Measurements from ENCODE around the gene GUCY1A2. TPM values are rescaled to one million over a fixed set of nuclear protein-coding genes. Genes with fewer than 3 reads are reported as not detected.

GUCY1A2 gene
- total RNA-seq, 8 experiments from 2014 or later, result 3.1 to 22.5 (median 6.0) TPM

GRCh38 chr11:106990331-106990730 lies 27.9 kb downstream of the GUCY1A2 start:
- in situ Hi-C loops (cut with MboI; ENCODE audit: low pct_unique_long_range_greater_than_20kb in 2 of 9, low sequenced_read_pairs in 9 of 9, unreplicated experiment in 9 of 9), result no loop called here
- ATAC-seq (replicated peaks in 6 of 8), result peak in 7 of 8 experiments; percentile 15 to 91 (median 65)
- peaks cover 20 to 22% of the 10 kb centered on the region in 2 donors for H3K4me1 ChIP-seq (replicated peaks in 1 of 2)
- H3K4me3 ChIP-seq, result no peak overlapping the region
- H3K27ac ChIP-seq, result peak overlapping the region; percentile 47 to 54
- WGBS, 10 experiments, result 27 to 100% (median 93%) methylated on average over 2 to 10 of the region's 10 CpGs; no CpG with 5 or more reads in 3 of the 10 experiments

DNA sequence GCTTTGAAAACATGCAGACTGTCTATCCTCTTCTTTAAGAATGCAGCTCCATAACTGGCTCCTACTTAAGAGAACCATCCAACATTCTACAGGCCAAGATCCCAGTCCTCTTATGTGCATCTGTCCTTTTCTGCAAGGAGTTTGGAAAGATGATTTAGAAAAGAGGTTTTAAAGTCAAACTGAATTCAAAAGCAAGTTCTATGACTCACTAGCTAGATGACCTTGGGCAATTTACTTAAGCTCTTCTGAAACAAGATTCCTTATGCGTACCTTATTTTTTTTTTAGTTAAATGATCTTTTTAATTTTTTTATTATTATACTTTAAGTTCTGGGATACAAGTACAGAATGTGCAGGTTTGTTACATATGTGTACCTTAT lies 29.2 kb downstream of the GUCY1A2 start:
- in situ Hi-C loops (cut with MboI; ENCODE audit: low pct_unique_long_range_greater_than_20kb in 2 of 9, low sequenced_read_pairs in 9 of 9, unreplicated experiment in 9 of 9), result no loop called here
- peak in 3 of 8 experiments; percentile 8 to 21 (median 8) for ATAC-seq (replicated peaks in 6 of 8)
- no peak overlapping the region for H3K4me3 ChIP-seq
- H3K27ac ChIP-seq, result no peak overlapping the region
- WGBS, 10 experiments, result 0 to 100% (median 100%) methylated on average over 1 of the region's 1 CpG; no CpG with 5 or more reads in 2 of the 10 experiments
- peaks cover 20 to 22% of the 10 kb centered on the region in 2 donors for H3K4me1 ChIP-seq (replicated peaks in 1 of 2)

DNA sequence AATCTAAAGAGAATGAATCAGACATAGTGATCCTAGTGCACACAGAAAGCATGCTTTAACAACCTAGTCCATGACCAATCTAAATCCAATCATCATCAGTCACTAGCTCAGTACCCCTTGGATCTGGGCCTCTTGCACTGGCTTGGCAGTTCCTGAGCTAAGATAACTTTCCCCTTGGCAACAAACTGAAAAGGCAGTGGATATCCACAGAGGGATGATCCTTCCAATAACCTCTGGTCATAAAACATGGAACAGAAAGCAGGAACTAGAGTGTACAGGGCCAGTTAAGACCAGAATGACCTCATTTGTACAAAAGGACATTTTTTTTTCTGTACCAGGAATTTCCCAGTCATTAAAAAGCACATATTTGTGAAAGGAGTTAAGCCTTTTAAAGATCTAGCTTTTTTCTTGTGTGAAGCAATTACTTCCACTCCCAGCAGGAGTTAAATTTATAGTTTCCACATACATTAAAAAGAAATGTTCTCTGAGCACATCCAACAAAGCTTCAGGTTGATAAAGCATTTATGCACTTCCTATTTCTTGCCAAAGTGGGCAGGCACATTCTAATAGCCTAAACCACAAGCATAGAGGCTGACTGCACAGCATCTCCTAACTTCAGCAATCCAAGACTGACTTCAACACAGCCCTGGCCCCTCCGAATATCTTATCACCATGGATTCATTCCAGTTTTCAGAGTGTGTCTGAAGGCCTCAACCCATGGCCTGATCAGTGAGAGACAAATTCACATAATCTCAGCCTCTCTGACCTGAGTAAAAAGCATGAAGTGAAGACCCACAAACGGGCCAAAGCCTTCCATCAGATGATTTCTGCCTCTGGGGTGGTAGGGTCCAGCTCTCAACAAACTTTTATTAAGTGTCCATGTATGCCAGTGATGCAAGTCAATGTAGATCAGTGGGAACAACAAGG lies 29.9 kb downstream of the GUCY1A2 start:
- Histone ChIP-seq H3K4me3 (no peak overlapping the region), H3K27ac (no peak overlapping the region), H3K4me1 (replicated peaks in 1 of 2) (peaks cover 23 to 26% of the 10 kb centered on the region in 2 donors)
- 13 to 100% (median 60%) methylated on average over 1 to 2 of the region's 2 CpGs; no CpG with 5 or more reads in 2 of the 10 experiments for WGBS, 10 experiments
- peak; percentile 58 to 90 (median 72) for ATAC-seq (replicated peaks in 6 of 8)
- in situ Hi-C loops (cut with MboI; ENCODE audit: low pct_unique_long_range_greater_than_20kb in 2 of 9, low sequenced_read_pairs in 9 of 9, unreplicated experiment in 9 of 9), result no loop called here

GRCh38 chr11:106986673-106987072 lies 31.6 kb downstream of the GUCY1A2 start:
- WGBS, 10 experiments, result 4 to 87% (median 65%) methylated on average over 1 to 2 of the region's 2 CpGs; no CpG with 5 or more reads in 3 of the 10 experiments
- peak in 2 of 8 experiments; percentile 17 to 21 for ATAC-seq (replicated peaks in 6 of 8)
- in situ Hi-C loops (cut with MboI; ENCODE audit: low pct_unique_long_range_greater_than_20kb in 2 of 9, low sequenced_read_pairs in 9 of 9, unreplicated experiment in 9 of 9), result no loop called here
- Histone ChIP-seq H3K4me1 (replicated peaks in 1 of 2) (peaks cover 30 to 32% of the 10 kb centered on the region in 2 donors), H3K4me3 (no peak overlapping the region), H3K27ac (no peak overlapping the region)

- peaks cover 30 to 32% of the 10 kb centered on the region in 2 donors for H3K4me1 ChIP-seq (replicated peaks in 1 of 2)
- no peak overlapping the region for H3K27ac ChIP-seq
- peak in 5 of 8 experiments; percentile 40 to 84 (median 59) for ATAC-seq (replicated peaks in 6 of 8)
- no peak overlapping the region for H3K4me3 ChIP-seq
- in situ Hi-C loops (cut with MboI; ENCODE audit: low pct_unique_long_range_greater_than_20kb in 2 of 9, low sequenced_read_pairs in 9 of 9, unreplicated experiment in 9 of 9), result no loop called here
- WGBS, 10 experiments, result 5 to 100% (median 70%) methylated on average over 2 to 3 of the region's 3 CpGs; no CpG with 5 or more reads in 1 of the 10 experiments
These were observed 32.0 kb downstream of the GUCY1A2 start for GRCh38 chr11:106986261-106986660.

DNA sequence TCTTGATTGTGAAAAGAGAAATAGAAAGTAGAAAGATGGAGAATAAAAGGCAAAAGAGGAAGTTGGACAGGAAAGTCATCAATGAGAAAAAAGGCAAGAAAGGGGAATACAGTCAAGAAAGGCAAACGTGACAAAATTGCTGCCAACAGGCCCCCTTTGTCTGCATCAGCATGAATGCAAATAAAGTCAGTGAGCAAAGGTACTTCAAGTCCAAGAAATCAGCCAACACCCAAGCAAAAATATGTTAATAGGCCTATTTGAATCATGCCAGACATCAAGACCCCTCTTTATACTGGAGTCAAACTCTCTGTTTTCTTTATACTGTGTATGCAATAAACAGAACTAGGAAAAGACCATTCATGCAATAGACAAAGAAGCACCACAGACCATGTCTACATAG lies 34.3 kb downstream of the GUCY1A2 start:
- in situ Hi-C loops (cut with MboI; ENCODE audit: low pct_unique_long_range_greater_than_20kb in 2 of 9, low sequenced_read_pairs in 9 of 9, unreplicated experiment in 9 of 9), result no loop called here
- ATAC-seq (replicated peaks in 6 of 8), result no peak
- H3K4me1 ChIP-seq (replicated peaks in 1 of 2), result peaks cover 21 to 22% of the 10 kb centered on the region in 2 donors
- WGBS, 10 experiments, result 0 to 86% (median 30%) methylated on average over 1 of the region's 1 CpG; no CpG with 5 or more reads in 1 of the 10 experiments
- H3K4me3 ChIP-seq, result no peak overlapping the region
- H3K27ac ChIP-seq, result no peak overlapping the region

GRCh38 chr11:106983261-106983660 lies 35.0 kb downstream of the GUCY1A2 start:
- WGBS, 10 experiments, result 20 to 95% (median 67%) methylated on average over 1 to 4 of the region's 4 CpGs; no CpG with 5 or more reads in 1 of the 10 experiments

DNA sequence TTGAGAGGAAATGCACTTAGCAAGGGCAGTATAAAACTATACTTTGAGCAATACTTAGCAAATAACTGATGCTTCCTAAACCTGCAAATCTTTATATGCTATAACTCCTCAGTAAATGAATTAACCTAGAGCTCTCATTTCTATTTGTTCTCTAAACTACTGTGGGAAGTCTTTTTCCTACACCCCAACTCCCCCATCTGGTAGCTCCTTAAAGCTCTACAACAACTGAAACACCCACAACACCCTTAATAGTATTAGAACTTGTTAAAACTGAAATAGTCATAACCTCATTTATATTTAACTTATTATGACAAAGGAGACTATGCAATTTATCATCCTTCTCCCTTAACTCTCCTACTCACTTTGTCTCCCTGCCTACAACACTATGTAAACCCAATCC lies 43.4 kb downstream of the GUCY1A2 start:
- no peak for ATAC-seq (replicated peaks in 6 of 8)
- Histone ChIP-seq H3K27ac (no peak overlapping the region), H3K4me3 (no peak overlapping the region), H3K4me1 (replicated peaks in 1 of 2) (peaks cover 3 to 5% of the 10 kb centered on the region in 2 donors)
- in situ Hi-C loops (cut with MboI; ENCODE audit: low pct_unique_long_range_greater_than_20kb in 2 of 9, low sequenced_read_pairs in 9 of 9, unreplicated experiment in 9 of 9), result no loop called here

More at GRCh38 chr11:106983261-106983660, 35.0 kb downstream of the GUCY1A2 start:
- H3K27ac ChIP-seq, result no peak overlapping the region
- peaks cover 17% of the 10 kb centered on the region in 2 donors for H3K4me1 ChIP-seq (replicated peaks in 1 of 2)
- peak in 3 of 8 experiments; percentile 32 to 72 (median 59) for ATAC-seq (replicated peaks in 6 of 8)
- H3K4me3 ChIP-seq, result no peak overlapping the region
- in situ Hi-C loops (cut with MboI; ENCODE audit: low pct_unique_long_range_greater_than_20kb in 2 of 9, low sequenced_read_pairs in 9 of 9, unreplicated experiment in 9 of 9), result no loop called here

DNA sequence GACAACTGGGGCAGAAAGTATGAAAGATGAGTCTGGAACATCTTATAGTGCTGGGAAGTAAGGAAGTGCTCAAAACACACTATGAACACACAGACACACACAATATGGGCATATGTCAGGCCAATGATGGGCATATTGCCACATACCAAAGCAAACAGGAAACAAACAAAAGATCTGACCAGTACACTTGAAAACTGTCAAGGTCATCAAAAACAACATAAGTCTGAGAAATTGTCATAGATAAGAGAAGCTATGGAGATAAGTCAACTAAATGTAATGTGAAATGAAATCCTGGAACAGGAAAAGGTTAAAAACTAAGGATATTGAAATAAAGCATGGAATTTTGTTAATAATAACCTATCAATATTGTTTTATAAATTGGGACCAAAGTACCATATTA lies 46.4 kb downstream of the GUCY1A2 start:
- Histone ChIP-seq H3K27ac (no peak overlapping the region), H3K4me3 (no peak overlapping the region), H3K4me1 (replicated peaks in 1 of 2) (peaks cover 12 to 16% of the 10 kb centered on the region in 2 donors)
- in situ Hi-C loops (cut with MboI; ENCODE audit: low pct_unique_long_range_greater_than_20kb in 2 of 9, low sequenced_read_pairs in 9 of 9, unreplicated experiment in 9 of 9), result no loop called here
- no peak for ATAC-seq (replicated peaks in 6 of 8)

DNA sequence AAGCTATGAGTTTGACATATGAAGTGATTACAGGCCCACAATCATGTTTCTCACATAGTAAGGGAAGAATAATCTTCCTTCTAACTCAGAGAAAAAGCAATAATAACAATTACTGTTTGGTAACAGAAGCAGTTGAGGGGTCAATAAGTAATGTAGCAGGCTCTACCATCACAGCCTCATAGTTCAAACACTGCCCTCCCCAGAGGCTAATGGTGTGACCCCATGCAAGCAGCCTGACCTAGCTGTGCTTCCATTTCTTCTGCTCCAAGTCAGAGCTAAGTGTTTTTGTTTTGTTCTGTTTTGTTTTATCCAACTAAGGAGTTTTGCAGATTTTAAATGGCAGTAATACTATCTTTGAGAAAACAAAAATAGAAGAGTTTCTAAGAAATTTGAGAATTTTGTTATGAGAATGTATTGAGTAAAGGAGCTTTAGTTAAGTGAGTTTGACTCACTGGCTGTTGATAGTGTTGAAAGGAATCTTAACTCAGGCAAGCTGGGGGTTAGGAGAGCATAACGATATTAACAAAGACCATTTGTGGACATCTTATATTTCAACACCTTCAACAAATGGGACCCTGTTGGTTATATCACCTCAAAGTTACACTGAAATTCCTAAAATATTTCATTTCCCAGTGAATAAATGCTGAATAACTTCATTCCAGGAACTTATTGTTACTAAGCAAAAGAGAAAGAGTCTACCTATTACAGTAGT lies 48.5 kb downstream of the GUCY1A2 start:
- H3K4me3 ChIP-seq, result no peak overlapping the region

GRCh38 chr11:106962995-106963394 lies 55.3 kb downstream of the GUCY1A2 start:
- Histone ChIP-seq H3K4me1 (replicated peaks in 1 of 2) (peaks cover 8 to 18% of the 10 kb centered on the region in 2 donors), H3K27ac (no peak overlapping the region), H3K4me3 (no peak overlapping the region)
- 65 to 100% (median 86%) methylated on average over 2 of the region's 2 CpGs; no CpG with 5 or more reads in 1 of the 10 experiments for WGBS, 10 experiments
- in situ Hi-C loops (cut with MboI; ENCODE audit: low pct_unique_long_range_greater_than_20kb in 2 of 9, low sequenced_read_pairs in 9 of 9, unreplicated experiment in 9 of 9), result no loop called here
- no peak for ATAC-seq (replicated peaks in 6 of 8)

More for the DNA sequence above, 48.5 kb downstream of the GUCY1A2 start:
- ATAC-seq (replicated peaks in 6 of 8), result peak in 4 of 8 experiments; percentile 40 to 62 (median 50)
- Histone ChIP-seq H3K4me1 (replicated peaks in 1 of 2) (peaks cover 12 to 16% of the 10 kb centered on the region in 2 donors), H3K27ac (no peak overlapping the region)
- in situ Hi-C loops (cut with MboI; ENCODE audit: low pct_unique_long_range_greater_than_20kb in 2 of 9, low sequenced_read_pairs in 9 of 9, unreplicated experiment in 9 of 9), result no loop called here
- WGBS, 10 experiments, result 25 to 100% (median 75%) methylated on average over 1 of the region's 1 CpG; no CpG with 5 or more reads in 4 of the 10 experiments

- H3K4me1 ChIP-seq (replicated peaks in 1 of 2), result peaks cover 3 to 14% of the 10 kb centered on the region in 2 donors
- 0 to 93% (median 50%) methylated on average over 1 of the region's 1 CpG; no CpG with 5 or more reads in 3 of the 10 experiments for WGBS, 10 experiments
- no peak overlapping the region for H3K27ac ChIP-seq
- no peak overlapping the region for H3K4me3 ChIP-seq
- ATAC-seq (replicated peaks in 6 of 8), result peak in 3 of 8 experiments; percentile 35 to 75 (median 46)
- in situ Hi-C loops (cut with MboI; ENCODE audit: low pct_unique_long_range_greater_than_20kb in 2 of 9, low sequenced_read_pairs in 9 of 9, unreplicated experiment in 9 of 9), result no loop called here
These were observed 56.8 kb downstream of the GUCY1A2 start for GRCh38 chr11:106961518-106961917.

GRCh38 chr11:106961048-106961447 lies 57.2 kb downstream of the GUCY1A2 start:
- peaks cover 3 to 14% of the 10 kb centered on the region in 2 donors for H3K4me1 ChIP-seq (replicated peaks in 1 of 2)
- no peak overlapping the region for H3K27ac ChIP-seq
- 0 to 67% (median 35%) methylated on average over 1 of the region's 1 CpG; no CpG with 5 or more reads in 4 of the 10 experiments for WGBS, 10 experiments
- in situ Hi-C loops (cut with MboI; ENCODE audit: low pct_unique_long_range_greater_than_20kb in 2 of 9, low sequenced_read_pairs in 9 of 9, unreplicated experiment in 9 of 9), result no loop called here
- no peak overlapping the region for H3K4me3 ChIP-seq
- ATAC-seq (replicated peaks in 6 of 8), result no peak
